ENCODE data around the gene ERFL. TPM values are rescaled to one million over a fixed set of nuclear protein-coding genes. Genes with fewer than 3 reads are reported as not detected.

The ERFL gene
- total and polyA plus RNA-seq, 2 donors (not counting 1 experiment from before 2014, with no cell fraction given), result 2.3 to 5.5 TPM

DNA sequence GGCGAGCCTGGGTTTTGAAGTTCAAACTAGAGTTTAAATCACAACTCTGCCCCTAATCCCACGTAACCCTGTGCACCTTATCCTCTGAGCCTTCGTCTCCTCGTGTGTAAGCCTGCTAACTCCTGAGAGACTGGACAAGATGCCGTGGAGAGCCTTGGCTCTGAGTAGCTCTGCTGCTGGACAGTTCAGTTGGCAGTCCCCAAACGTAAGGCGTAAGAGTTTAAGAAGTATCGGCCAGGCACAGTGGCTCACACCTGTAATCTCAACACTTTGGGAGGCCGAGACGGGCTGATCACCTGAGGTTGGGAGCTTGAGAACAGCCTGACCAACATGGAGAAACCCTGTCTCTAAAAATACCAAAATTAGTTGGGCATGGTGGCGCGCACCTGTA, 55.9 kb downstream of the ERFL start:
- no peaks in the 10 kb centered on the region for H3K9me3 ChIP-seq (ENCODE audit: control extremely low read depth in 1 of 3, control insufficient read depth in 2 of 3, insufficient read depth in 1 of 3, low read length in 2 of 3)
- no peak for ATAC-seq (ENCODE audit: low read depth)
- no peaks in the 10 kb centered on the region for H3K27me3 Mint-ChIP-seq
- H4K20me1 ChIP-seq (ENCODE audit: control insufficient read depth, insufficient read depth, low read length, poor library complexity, severe bottlenecking), result peaks cover 35% of the 10 kb centered on the region
- peaks cover 46% of the 10 kb centered on the region for H3K79me2 ChIP-seq (ENCODE audit: control insufficient read depth, insufficient read depth, low read length)
- DNase-seq, result no peak
- TF ChIP-seq CTCF (IDR thresholded peaks at IDR 0.05), result no peak
- no peak for TF ChIP-seq EZH2 (IDR thresholded peaks at IDR 0.05; ENCODE audit: borderline replicate concordance, insufficient read depth, low read depth, low read length, poor library complexity, severe bottlenecking)
- CTCF ChIA-PET, result interaction anchor here (0.7 to 17.0 kb wide), 19 partner anchors 9 to 162 kb away, joined by 3 to 331 read pairs (median 11); partner anchors contain the start of genes RABAC1 and RPS19
- 81% methylated on average over 11 of the region's 12 CpGs for WGBS (ENCODE audit: insufficient coverage)
- no peaks in the 10 kb centered on the region for H3K9me3 Mint-ChIP-seq (ENCODE audit: insufficient read depth)
- no peak overlapping the region for H3K4me3 Mint-ChIP-seq
- H3K4me1 Mint-ChIP-seq, result peaks cover 71% of the 10 kb centered on the region
- H3K36me3 ChIP-seq (replicated peaks in 1 of 2; ENCODE audit: control extremely low read depth in 1 of 2, control insufficient read depth in 1 of 2, extremely low read depth in 1 of 2, insufficient read depth in 2 of 2, low read length in 1 of 2), result peaks cover 0 to 46% of the 10 kb centered on the region in 2 experiments
- H3K27ac Mint-ChIP-seq, result peak overlapping the region; percentile 90
- H3K27me3 ChIP-seq (replicated peaks in 1 of 4; ENCODE audit: control extremely low read depth in 1 of 4, control insufficient read depth in 3 of 4, insufficient read depth in 4 of 4, low read length in 3 of 4), result no peaks in the 10 kb centered on the region
- H3K4me2 ChIP-seq (replicated peaks; ENCODE audit: low read depth, low read length, poor library complexity, severe bottlenecking), result peak overlapping the region; percentile 56
- POLR2A ChIA-PET, result interaction anchor here (0.5 to 6.6 kb wide), 8 partner anchors 10 to 609 kb away, joined by 6 to 94 read pairs (median 16); partner anchors contain the start of genes ARHGEF1, RABAC1 and RPS19
- H3K9ac ChIP-seq (ENCODE audit: low read length), result peak overlapping the region; percentile 37
- intact Hi-C loops (cut with micrococcal nuclease), result loop anchor here (2.0 to 10.0 kb wide), 2 partner anchors 62 to 608 kb away; partner anchors contain the start of gene HNRNPUL1
- H3K4me1 ChIP-seq (ENCODE audit: control insufficient read depth in 2 of 2, insufficient read depth in 2 of 2, low read length in 2 of 2), result peaks cover 68 to 95% of the 10 kb centered on the region in 2 donors
- peak overlapping the region; percentile 79 to 96 for H3K27ac ChIP-seq (ENCODE audit: low read length in 2 of 2)
- H2AFZ ChIP-seq (ENCODE audit: insufficient read depth, low read depth, low read length, poor library complexity, severe bottlenecking), result no peak overlapping the region
- peak overlapping the region in 1 of 5 experiments; percentile 33 for H3K4me3 ChIP-seq (ENCODE audit: control extremely low read depth in 1 of 5, extremely low read depth in 1 of 5, insufficient read depth in 1 of 5, low read depth in 2 of 5, low read length in 4 of 5)
